ENCODE data around the gene UBXN4. TPM values are rescaled to one million over a fixed set of nuclear protein-coding genes. Genes with fewer than 3 reads are reported as not detected.
A peak's percentile ranks its signal among the peaks of the same experiment; 100 is the strongest.

Gene UBXN4
- total and polyA plus RNA-seq, 2 donors (not counting 1 experiment from before 2014, with no cell fraction given), result 41.7 to 113 TPM

DNA sequence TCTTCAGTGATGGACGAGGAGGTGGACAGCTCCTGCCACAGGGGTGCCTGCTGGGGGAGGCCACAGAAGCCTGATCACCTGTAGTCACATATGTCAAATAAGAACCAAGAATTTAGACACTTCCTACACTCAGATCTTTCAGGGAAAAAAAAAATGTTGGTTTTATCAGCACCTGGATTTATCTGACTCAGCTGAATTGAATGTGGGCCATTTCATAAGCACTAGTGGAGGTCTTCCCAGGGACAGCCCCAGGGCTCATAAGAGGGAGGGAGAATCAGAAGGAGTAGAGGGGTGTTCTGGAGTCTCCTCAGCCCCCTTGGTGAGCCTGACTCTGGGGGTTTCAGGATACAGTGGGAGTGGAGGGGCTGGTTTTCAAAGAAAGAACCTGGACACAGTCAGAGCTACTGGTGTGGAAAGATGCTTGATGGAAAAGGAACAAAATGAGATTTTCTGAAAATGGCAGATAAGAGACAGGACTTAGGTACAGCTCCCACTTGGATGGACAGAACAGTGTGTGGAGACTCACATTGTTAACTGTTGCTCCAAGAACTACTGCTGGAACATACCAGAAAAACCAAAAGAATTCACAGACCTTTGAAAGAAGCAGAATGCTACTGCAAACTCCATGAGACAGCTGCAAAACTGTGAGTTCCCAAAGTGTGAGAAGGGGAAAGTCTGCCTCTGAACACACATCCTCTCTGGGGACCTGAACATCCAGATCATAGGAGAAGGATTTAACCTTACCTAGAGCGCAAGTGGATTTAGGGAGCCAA is 49.9 kb downstream of the UBXN4 start:
- peaks cover 0 to 4% (median 0%) of the 10 kb centered on the region in 3 donors for H3K9me3 ChIP-seq (ENCODE audit: control extremely low read depth in 1 of 3, control insufficient read depth in 2 of 3, insufficient read depth in 1 of 3, low read length in 2 of 3)
- no peak overlapping the region for H2AFZ ChIP-seq (ENCODE audit: insufficient read depth, low read depth, low read length, poor library complexity, severe bottlenecking)
- H3K27ac Mint-ChIP-seq, result no peak overlapping the region
- no peak overlapping the region for H3K4me3 Mint-ChIP-seq
- no peak overlapping the region for H3K4me3 ChIP-seq (ENCODE audit: control extremely low read depth in 1 of 5, extremely low read depth in 1 of 5, insufficient read depth in 1 of 5, low read depth in 2 of 5, low read length in 4 of 5)
- H3K36me3 ChIP-seq (replicated peaks in 1 of 2; ENCODE audit: control extremely low read depth in 1 of 2, control insufficient read depth in 1 of 2, extremely low read depth in 1 of 2, insufficient read depth in 2 of 2, low read length in 1 of 2), result peaks cover 0 to 4% of the 10 kb centered on the region in 2 experiments
- no peaks in the 10 kb centered on the region for H4K20me1 ChIP-seq (ENCODE audit: control insufficient read depth, insufficient read depth, low read length, poor library complexity, severe bottlenecking)
- ATAC-seq (ENCODE audit: low read depth) (no peak), DNase-seq (no peak)
- WGBS (ENCODE audit: insufficient coverage), result 100% methylated on average over 1 of the region's 2 CpGs
- no peaks in the 10 kb centered on the region for H3K27me3 ChIP-seq (replicated peaks in 1 of 4; ENCODE audit: control extremely low read depth in 1 of 4, control insufficient read depth in 3 of 4, insufficient read depth in 4 of 4, low read length in 3 of 4)
- no peak for TF ChIP-seq EZH2 (IDR thresholded peaks at IDR 0.05; ENCODE audit: borderline replicate concordance, insufficient read depth, low read depth, low read length, poor library complexity, severe bottlenecking)
- TF ChIP-seq, protein P1, sequence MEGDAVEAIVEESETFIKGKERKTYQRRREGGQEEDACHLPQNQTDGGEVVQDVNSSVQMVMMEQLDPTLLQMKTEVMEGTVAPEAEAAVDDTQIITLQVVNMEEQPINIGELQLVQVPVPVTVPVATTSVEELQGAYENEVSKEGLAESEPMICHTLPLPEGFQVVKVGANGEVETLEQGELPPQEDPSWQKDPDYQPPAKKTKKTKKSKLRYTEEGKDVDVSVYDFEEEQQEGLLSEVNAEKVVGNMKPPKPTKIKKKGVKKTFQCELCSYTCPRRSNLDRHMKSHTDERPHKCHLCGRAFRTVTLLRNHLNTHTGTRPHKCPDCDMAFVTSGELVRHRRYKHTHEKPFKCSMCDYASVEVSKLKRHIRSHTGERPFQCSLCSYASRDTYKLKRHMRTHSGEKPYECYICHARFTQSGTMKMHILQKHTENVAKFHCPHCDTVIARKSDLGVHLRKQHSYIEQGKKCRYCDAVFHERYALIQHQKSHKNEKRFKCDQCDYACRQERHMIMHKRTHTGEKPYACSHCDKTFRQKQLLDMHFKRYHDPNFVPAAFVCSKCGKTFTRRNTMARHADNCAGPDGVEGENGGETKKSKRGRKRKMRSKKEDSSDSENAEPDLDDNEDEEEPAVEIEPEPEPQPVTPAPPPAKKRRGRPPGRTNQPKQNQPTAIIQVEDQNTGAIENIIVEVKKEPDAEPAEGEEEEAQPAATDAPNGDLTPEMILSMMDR (IDR thresholded peaks at IDR 0.05), result no peak
- no peaks in the 10 kb centered on the region for H3K79me2 ChIP-seq (ENCODE audit: control insufficient read depth, insufficient read depth, low read length)
- no peaks in the 10 kb centered on the region for H3K27me3 Mint-ChIP-seq
- no peak overlapping the region for H3K27ac ChIP-seq (ENCODE audit: low read length in 2 of 2)
- H3K4me2 ChIP-seq (replicated peaks; ENCODE audit: low read depth, low read length, poor library complexity, severe bottlenecking), result no peak overlapping the region
- POLR2A ChIA-PET, result no interaction called here
- no peak overlapping the region for H3K9ac ChIP-seq (ENCODE audit: low read length)
- H3K4me1 ChIP-seq (ENCODE audit: control insufficient read depth in 2 of 2, insufficient read depth in 2 of 2, low read length in 2 of 2), result peaks cover 0 to 3% of the 10 kb centered on the region in 2 donors
- intact Hi-C loops (cut with micrococcal nuclease), result no loop called here
- H3K4me1 Mint-ChIP-seq, result peaks cover 18% of the 10 kb centered on the region
- CTCF ChIA-PET, result no interaction called here
- H3K9me3 Mint-ChIP-seq (ENCODE audit: insufficient read depth), result no peaks in the 10 kb centered on the region

DNA sequence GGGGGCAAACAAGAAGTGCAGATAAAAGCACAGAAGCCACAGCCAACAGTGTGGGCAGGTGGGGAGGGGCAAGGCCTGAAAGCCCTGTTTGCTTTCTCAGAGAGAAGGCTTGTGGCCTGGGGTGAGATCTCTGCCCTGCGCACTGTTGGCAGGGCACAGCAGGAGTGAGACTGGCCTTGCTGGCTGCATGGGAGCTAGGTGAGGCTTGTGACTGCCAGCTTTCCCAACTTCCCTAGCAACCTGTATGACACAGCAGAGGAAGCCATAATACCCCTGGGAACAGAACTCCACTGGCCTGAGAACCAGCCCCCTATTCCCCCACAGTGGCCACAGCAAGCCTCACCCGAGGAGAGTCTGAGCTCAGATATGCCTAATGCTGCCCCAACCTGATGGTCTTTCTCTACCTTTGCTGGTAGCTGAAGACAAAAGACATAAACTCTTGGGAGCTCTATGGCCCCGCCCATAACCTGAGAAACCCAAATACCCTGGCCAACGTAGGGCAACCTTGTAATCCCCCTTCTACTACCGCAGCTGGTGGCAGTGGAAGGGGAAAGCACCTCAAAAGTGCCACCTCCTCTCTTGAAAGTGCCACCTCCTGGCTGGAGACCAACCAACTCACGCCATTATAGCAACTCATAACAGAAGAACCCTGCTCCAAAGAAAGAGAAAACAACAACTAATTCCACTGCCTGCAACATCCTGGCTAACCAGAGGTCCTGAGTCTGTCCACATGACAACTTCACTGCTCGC is 50.9 kb downstream of the UBXN4 start:
- Histone ChIP-seq H3K36me3 (replicated peaks in 1 of 2; ENCODE audit: control extremely low read depth in 1 of 2, control insufficient read depth in 1 of 2, extremely low read depth in 1 of 2, insufficient read depth in 2 of 2, low read length in 1 of 2) (no peaks in the 10 kb centered on the region), H3K9ac (ENCODE audit: low read length) (no peak overlapping the region)
- H3K27ac Mint-ChIP-seq, result no peak overlapping the region

More for the DNA sequence above, 50.9 kb downstream of the UBXN4 start:
- intact Hi-C loops (cut with micrococcal nuclease), result no loop called here
- WGBS (ENCODE audit: insufficient coverage), result 74% methylated on average over 4 of the region's 7 CpGs
- Histone ChIP-seq H3K9me3 (ENCODE audit: control extremely low read depth in 1 of 3, control insufficient read depth in 2 of 3, insufficient read depth in 1 of 3, low read length in 2 of 3) (peaks cover 0 to 4% (median 0%) of the 10 kb centered on the region in 3 donors), H3K4me2 (replicated peaks; ENCODE audit: low read depth, low read length, poor library complexity, severe bottlenecking) (no peak overlapping the region), H3K4me3 (ENCODE audit: control extremely low read depth in 1 of 5, extremely low read depth in 1 of 5, insufficient read depth in 1 of 5, low read depth in 2 of 5, low read length in 4 of 5) (no peak overlapping the region), H4K20me1 (ENCODE audit: control insufficient read depth, insufficient read depth, low read length, poor library complexity, severe bottlenecking) (no peaks in the 10 kb centered on the region), H2AFZ (ENCODE audit: insufficient read depth, low read depth, low read length, poor library complexity, severe bottlenecking) (no peak overlapping the region), H3K27ac (ENCODE audit: low read length in 2 of 2) (no peak overlapping the region), H3K4me1 (ENCODE audit: control insufficient read depth in 2 of 2, insufficient read depth in 2 of 2, low read length in 2 of 2) (peaks cover 0 to 6% of the 10 kb centered on the region in 2 donors), H3K27me3 (replicated peaks in 1 of 4; ENCODE audit: control extremely low read depth in 1 of 4, control insufficient read depth in 3 of 4, insufficient read depth in 4 of 4, low read length in 3 of 4) (no peaks in the 10 kb centered on the region), H3K79me2 (ENCODE audit: control insufficient read depth, insufficient read depth, low read length) (no peaks in the 10 kb centered on the region)
- Mint-ChIP-seq H3K4me3 (no peak overlapping the region), H3K4me1 (peaks cover 20% of the 10 kb centered on the region), H3K9me3 (ENCODE audit: insufficient read depth) (no peaks in the 10 kb centered on the region), H3K27me3 (no peaks in the 10 kb centered on the region)
- DNase-seq (peak; percentile 16), ATAC-seq (ENCODE audit: low read depth) (no peak)
- ChIA-PET CTCF (no interaction called here), POLR2A (no interaction called here)
- TF ChIP-seq, protein P1 (IDR thresholded peaks at IDR 0.05), result no peak
- TF ChIP-seq EZH2 (IDR thresholded peaks at IDR 0.05; ENCODE audit: borderline replicate concordance, insufficient read depth, low read depth, low read length, poor library complexity, severe bottlenecking), result no peak
